Right lobe of liver (tissue), 4 donors: ENCODE measurements around the gene ST7L.

ENCODE experiments used
- CTCF ChIP-seq, 4 donors: fragments of 200-600 bp in 3 of 4; fragments of 450-650 bp in 1 of 4; IDR thresholded peaks; one replicate each; pipeline versions ENCODE4 v1.5.1 to v1.8.0; 2016 to 2022; ENCODE audit warnings: antibody characterized with exemption in 4 of 4, mild to moderate bottlenecking in 2 of 4
- POLR2A ChIP-seq: fragments of 450-650 bp; IDR thresholded peaks from one replicate; pipeline ENCODE4 v1.6.1; 2017; ENCODE audit warnings: antibody characterized with exemption, mild to moderate bottlenecking
- donor health status: DM: no; HTN: no; CAD: no.
- donor health status: DM: no; HTN: no; CAD: no.
- donor health status: DM: no; HTN: yes; CAD: no.

- TF ChIP-seq POLR2A (no peak), CTCF (IDR thresholded peaks at IDR 0.05) (no peak)
Measured at GRCh38 chr1:112603541-112603940, 15.4 kb downstream of the ST7L start.
